ENCODE data around the gene NOL7. TPM values are rescaled to one million over a fixed set of nuclear protein-coding genes. Genes with fewer than 3 reads are reported as not detected.

NOL7 gene
- total RNA-seq, 1 experiment from 2014 or later = 73.7 TPM

- no peak for TF ChIP-seq ZBTB33 (IDR thresholded peaks at IDR 0.05; ENCODE audit: extremely low read depth, insufficient replicate concordance, low read length)
- TF ChIP-seq ZFX (IDR thresholded peaks at IDR 0.05) = no peak
Measured at GRCh38 chr6:13641315-13641714, 26.2 kb downstream of the NOL7 start (continued).

GRCh38 chr6:13643125-13643524, 28.0 kb downstream of the NOL7 start:
- no peaks in the 10 kb centered on the region for H3K4me1 ChIP-seq (ENCODE audit: control insufficient read depth in 1 of 2, insufficient read depth in 2 of 2, low read length in 2 of 2)
- no peak overlapping the region for H3K27ac ChIP-seq (ENCODE audit: low read depth, low read length)
- DNase-seq (ENCODE audit: low read depth, low spot score) (no peak), ATAC-seq (no peak)
- no peaks in the 10 kb centered on the region for H4K20me1 ChIP-seq (ENCODE audit: insufficient read depth)
- intact Hi-C loops (cut with micrococcal nuclease) = no loop called here
- H3K4me3 ChIP-seq (replicated peaks in 1 of 2; ENCODE audit: low read depth in 1 of 2, low read length in 2 of 2) = no peak overlapping the region
- POLR2A ChIA-PET = no interaction called here
- TF ChIP-seq EGR1 (IDR thresholded peaks at IDR 0.05; ENCODE audit: low read depth) (no peak), SIN3A (IDR thresholded peaks at IDR 0.05; ENCODE audit: low read depth) (no peak), EZH2 (IDR thresholded peaks at IDR 0.05) (no peak), ZBTB33 (IDR thresholded peaks at IDR 0.05; ENCODE audit: extremely low read depth, insufficient replicate concordance, low read length) (no peak), CBX3 (IDR thresholded peaks at IDR 0.05; ENCODE audit: low read depth) (no peak), CTCF (IDR thresholded peaks at IDR 0.05 in 2 of 3, conservative IDR thresholded peaks at IDR 0.05 in 1 of 3; ENCODE audit: borderline replicate concordance in 1 of 3, insufficient read depth in 1 of 3, low read depth in 2 of 3, low read length in 2 of 3) (no peak), POLR2AphosphoS5 (IDR thresholded peaks at IDR 0.05; ENCODE audit: low read depth, low read length) (no peak), JUND (IDR thresholded peaks at IDR 0.05) (no peak), FOSL1 (IDR thresholded peaks at IDR 0.05; ENCODE audit: low read depth) (no peak), SP1 (IDR thresholded peaks at IDR 0.05; ENCODE audit: low read depth) (no peak), ZFX (IDR thresholded peaks at IDR 0.05) (no peak), REST (IDR thresholded peaks at IDR 0.05; ENCODE audit: low read depth) (no peak), MAX (IDR thresholded peaks at IDR 0.05) (no peak), EZH2phosphoT487 (IDR thresholded peaks at IDR 0.05; ENCODE audit: borderline replicate concordance) (no peak), YY1 (IDR thresholded peaks at IDR 0.05; ENCODE audit: extremely low read depth, insufficient replicate concordance, low read depth, low read length) (no peak)
- RAD21 ChIA-PET (ENCODE audit: low non-redundant PET in 1 of 2, low total read pairs in 2 of 2, uncharacterized antibody in 2 of 2, unreplicated experiment in 2 of 2) = no interaction called here
- no peak overlapping the region for H3K9ac ChIP-seq (ENCODE audit: low read length)
- H3K9me2 ChIP-seq (ENCODE audit: insufficient read depth) = no peaks in the 10 kb centered on the region
- CTCF ChIA-PET = no interaction called here
- peaks cover 11 to 17% of the 10 kb centered on the region in 2 experiments; a peak in 2 of 4 replicates for H3K36me3 ChIP-seq (ENCODE audit: control insufficient read depth in 1 of 2, insufficient read depth in 2 of 2, low read length in 2 of 2)
- no TSS peak for BruUV-seq (replicated peaks)
- no peak overlapping the region for H3K4me2 ChIP-seq (ENCODE audit: low read length)
- H3K79me2 ChIP-seq (ENCODE audit: insufficient read depth, low read length) = no peaks in the 10 kb centered on the region
- H3K9me3 ChIP-seq (ENCODE audit: control insufficient read depth in 1 of 2, insufficient read depth in 1 of 2, low read depth in 1 of 2, low read length in 2 of 2) = no peaks in the 10 kb centered on the region
- no peaks in the 10 kb centered on the region for H3K27me3 ChIP-seq (ENCODE audit: insufficient read depth, low read length)
- no peak overlapping the region for H2AFZ ChIP-seq (ENCODE audit: low read depth, low read length, poor library complexity, severe bottlenecking)
